Superior temporal gyrus (tissue), 1 donor: ENCODE results near the gene LRRC25.

Experiments used
- DNase-seq: peaks from one replicate; pipeline ENCODE4 v3.0.0-alpha.2; 2016; ENCODE audit errors: extremely low spot score

Gene LRRC25

GRCh38 chr19:18435842-18436670 is 38.6 kb upstream of the LRRC25 start:
- no peak for DNase-seq

- DNase-seq, result no peak
Observed at GRCh38 chr19:18435178-18435841, 37.9 kb upstream of the LRRC25 start.

GRCh38 chr19:18434411-18435175 is 37.2 kb upstream of the LRRC25 start:
- no peak for DNase-seq

GRCh38 chr19:18433735-18434398 is 36.4 kb upstream of the LRRC25 start:
- no peak for DNase-seq

- no peak for DNase-seq
Observed at GRCh38 chr19:18433015-18433691, 35.7 kb upstream of the LRRC25 start.

GRCh38 chr19:18432275-18433014 is 35.0 kb upstream of the LRRC25 start:
- no peak for DNase-seq

GRCh38 chr19:18431351-18432197 is 34.2 kb upstream of the LRRC25 start:
- no peak for DNase-seq

GRCh38 chr19:18430417-18431144 is 33.2 kb upstream of the LRRC25 start:
- DNase-seq, result no peak

GRCh38 chr19:18429717-18430416 is 32.4 kb upstream of the LRRC25 start:
- DNase-seq, result no peak

GRCh38 chr19:18428787-18429674 is 31.6 kb upstream of the LRRC25 start:
- DNase-seq, result peak; percentile 57

GRCh38 chr19:18428173-18428786 is 30.9 kb upstream of the LRRC25 start:
- no peak for DNase-seq

- DNase-seq, result no peak
Observed at GRCh38 chr19:18427743-18428113, 30.3 kb upstream of the LRRC25 start.

- DNase-seq, result no peak
Observed at GRCh38 chr19:18427080-18427742, 29.8 kb upstream of the LRRC25 start.

- DNase-seq, result no peak
Observed at GRCh38 chr19:18426416-18426767, 29.0 kb upstream of the LRRC25 start.

GRCh38 chr19:18425515-18426415 is 28.3 kb upstream of the LRRC25 start:
- peak; percentile 52 for DNase-seq
